ENCODE data around the gene DCHS2.

Gene DCHS2

GRCh38 chr4:154320521-154320920 is 171.1 kb downstream of the DCHS2 start:
- TF ChIP-seq CTCF (IDR thresholded peaks at IDR 0.05; ENCODE audit: low read depth, low read length, missing control alignments), result no peak
- in situ Hi-C loops (cut with HindIII; ENCODE audit: low pct_ligation_motif_present, low sequenced_read_pairs), result no loop called here

GRCh38 chr4:154319736-154320135 is 171.9 kb downstream of the DCHS2 start:
- H3K27ac ChIP-seq, result no peak overlapping the region
- in situ Hi-C loops (cut with HindIII; ENCODE audit: low pct_ligation_motif_present, low sequenced_read_pairs), result no loop called here
- DNase-seq, result no peak
- no peak for TF ChIP-seq CTCF (IDR thresholded peaks at IDR 0.05; ENCODE audit: low read depth, low read length, missing control alignments)
- no peaks in the 10 kb centered on the region for H3K27me3 ChIP-seq (replicated peaks)
- H3K36me3 ChIP-seq (replicated peaks), result no peaks in the 10 kb centered on the region
- no peak overlapping the region for H3K4me3 ChIP-seq (ENCODE audit: low read depth, low read length)

More at GRCh38 chr4:154320521-154320920, 171.1 kb downstream of the DCHS2 start:
- DNase-seq, result no peak
- H3K27ac ChIP-seq, result no peak overlapping the region
- no peaks in the 10 kb centered on the region for H3K27me3 ChIP-seq (replicated peaks)
- no peaks in the 10 kb centered on the region for H3K36me3 ChIP-seq (replicated peaks)
- no peak overlapping the region for H3K4me3 ChIP-seq (ENCODE audit: low read depth, low read length)

GRCh38 chr4:154317201-154317999 is 174.2 kb downstream of the DCHS2 start:
- no peaks in the 10 kb centered on the region for H3K27me3 ChIP-seq (replicated peaks)
- H3K36me3 ChIP-seq (replicated peaks), result no peaks in the 10 kb centered on the region
- H3K4me3 ChIP-seq (ENCODE audit: low read depth, low read length), result no peak overlapping the region
- no peak for TF ChIP-seq CTCF (IDR thresholded peaks at IDR 0.05; ENCODE audit: low read depth, low read length, missing control alignments)
- no peak overlapping the region for H3K27ac ChIP-seq
- DNase-seq, result no peak
- in situ Hi-C loops (cut with HindIII; ENCODE audit: low pct_ligation_motif_present, low sequenced_read_pairs), result no loop called here

GRCh38 chr4:154315741-154316140 is 175.9 kb downstream of the DCHS2 start:
- Histone ChIP-seq H3K4me3 (ENCODE audit: low read depth, low read length) (no peak overlapping the region), H3K36me3 (replicated peaks) (no peaks in the 10 kb centered on the region), H3K27me3 (replicated peaks) (no peaks in the 10 kb centered on the region), H3K27ac (no peak overlapping the region)
- no peak for TF ChIP-seq CTCF (IDR thresholded peaks at IDR 0.05; ENCODE audit: low read depth, low read length, missing control alignments)
- DNase-seq, result no peak
- in situ Hi-C loops (cut with HindIII; ENCODE audit: low pct_ligation_motif_present, low sequenced_read_pairs), result no loop called here

- no peaks in the 10 kb centered on the region for H3K36me3 ChIP-seq (replicated peaks)
- H3K27ac ChIP-seq, result no peak overlapping the region
- no peaks in the 10 kb centered on the region for H3K27me3 ChIP-seq (replicated peaks)
- H3K4me3 ChIP-seq (ENCODE audit: low read depth, low read length), result no peak overlapping the region
- DNase-seq, result no peak
- in situ Hi-C loops (cut with HindIII; ENCODE audit: low pct_ligation_motif_present, low sequenced_read_pairs), result no loop called here
- peak; percentile 39 for TF ChIP-seq CTCF (IDR thresholded peaks at IDR 0.05; ENCODE audit: low read depth, low read length, missing control alignments)
Observed at GRCh38 chr4:154314248-154314647, 177.4 kb downstream of the DCHS2 start.
